PC-3 (cell line): ENCODE measurements around the gene CAB39L. TPM values are rescaled to one million over a fixed set of nuclear protein-coding genes. Genes with fewer than 3 reads are reported as not detected.

Source experiments
- ATAC-seq: fragments of 200-7000 bp; cut with Tn5 transposase; 2 replicates; pipeline ENCODE4 v1.9.1; 2020; ENCODE audit warnings: mild to moderate bottlenecking, moderate library complexity
- BruUV-seq: library from RNA; stranded (reverse); fragments of 400-500 nt; replicated peaks from 2 replicates; lab custom pipeline; 2021; lab: Mats Ljungman, UMichigan
- CTCF ChIA-PET: fragments of 300-600 bp; sonication (Branson Sonifier 250); formaldehyde crosslinking; loops from one replicate; lab custom pipeline; 2022; ENCODE audit warnings: antibody characterized with exemption; lab: Charles Lee
- POLR2A ChIA-PET: fragments of 300-600 bp; sonication (Branson Sonifier 250); formaldehyde crosslinking; loops from one replicate; lab custom pipeline; 2022; ENCODE audit warnings: antibody characterized with exemption; ENCODE audit not compliant: unreplicated experiment; lab: Charles Lee
- DNase-seq: peaks from one replicate; pipeline ENCODE4 v3.0.0-alpha.2; 2015
- H2AFZ ChIP-seq: fragments of 300-600 bp; sonication (generic); 2 replicates; pipeline ENCODE4 v1.6.0; 2016; ENCODE audit warnings: antibody characterized with exemption, low read length
- H3F3A ChIP-seq: fragments of 300-600 bp; sonication (generic); one replicate; pipeline ENCODE4 v1.6.0; 2017; ENCODE audit warnings: antibody characterized with exemption, low read length, control low read depth, mild to moderate bottlenecking; ENCODE audit not compliant: unreplicated experiment
- H3K27ac ChIP-seq: fragments of 300-600 bp; sonication (generic); 2 replicates; pipeline ENCODE4 v1.5.1; 2016; ENCODE audit warnings: mild to moderate bottlenecking, low read length
- H3K27me3 ChIP-seq: fragments of 300-600 bp; sonication (generic); 2 replicates; pipeline ENCODE4 v1.6.1; 2016; ENCODE audit warnings: low read length, mixed read lengths
- H3K36me3 ChIP-seq: fragments of 300-600 bp; sonication (generic); 2 replicates; pipeline ENCODE4 v1.6.1; 2016; ENCODE audit warnings: low read depth, mixed run types, low read length, mixed read lengths
- H3K4me1 ChIP-seq: fragments of 300-600 bp; sonication (generic); 2 replicates; pipeline ENCODE4 v1.5.1; 2016; ENCODE audit warnings: low read length; ENCODE audit not compliant: insufficient read depth
- H3K4me2 ChIP-seq: fragments of 300-600 bp; sonication (generic); 2 replicates; pipeline ENCODE4 v1.6.0; 2016; ENCODE audit warnings: low read length
- H3K4me3 ChIP-seq: fragments of 300-600 bp; sonication (generic); 2 replicates; pipeline ENCODE4 v1.5.1; 2016; ENCODE audit warnings: mild to moderate bottlenecking, low read length, mixed read lengths
- H3K79me2 ChIP-seq: fragments of 300-600 bp; sonication (generic); 2 replicates; pipeline ENCODE4 v1.6.1; 2017; ENCODE audit warnings: low read length, mixed read lengths
- H3K9ac ChIP-seq: fragments of 300-600 bp; sonication (generic); 2 replicates; pipeline ENCODE4 v1.6.0; 2016; ENCODE audit warnings: mild to moderate bottlenecking, low read length
- H3K9me2 ChIP-seq: fragments of 300-600 bp; sonication (generic); replicated peaks from 2 replicates; pipeline ENCODE4 v1.6.1; 2016; ENCODE audit warnings: mixed run types, low read length, mixed read lengths
- H3K9me3 ChIP-seq: fragments of 300-600 bp; sonication (generic); 2 replicates; pipeline ENCODE4 v1.6.1; 2016; ENCODE audit warnings: low read length, mixed read lengths
- H4K20me1 ChIP-seq: fragments of 300-600 bp; sonication (generic); 2 replicates; pipeline ENCODE4 v1.6.1; 2016; ENCODE audit warnings: low read length, mixed read lengths
- CTCF ChIP-seq: fragments of 300-600 bp; sonication (generic); conservative IDR thresholded peaks from 2 replicates; pipeline ENCODE4 v1.5.1; 2017; ENCODE audit warnings: antibody characterized with exemption, low read depth, mild to moderate bottlenecking, low read length
- EZH2 ChIP-seq: fragments of 300-600 bp; sonication (generic); IDR thresholded peaks from one replicate; pipeline ENCODE4 v1.6.1; 2017; ENCODE audit warnings: antibody characterized with exemption, mild to moderate bottlenecking, low read length; ENCODE audit not compliant: unreplicated experiment
- EZH2phosphoT487 ChIP-seq: fragments of 300-600 bp; sonication (generic); IDR thresholded peaks from 2 replicates; pipeline ENCODE4 v1.6.1; 2018; ENCODE audit warnings: mild to moderate bottlenecking, antibody characterized with exemption, low read length, borderline replicate concordance
- intact Hi-C: fragments of 100-400 bp; cut with micrococcal nuclease; formaldehyde crosslinking; loops from 2 replicates; pipeline ENCODE4 v1.9.0; 2023
- total RNA-seq: library from RNA; depleted of rRNA; stranded (reverse); fragments of >200 nt; gene quantifications from 2 replicates; pipeline ENCODE4 v1.2.3, GENCODE V29; 2014

The CAB39L gene
- total RNA-seq, 1 experiment from 2014 or later, result 1.8 TPM

GRCh38 chr13:49315756-49316482 is 127.9 kb downstream of the CAB39L start:
- POLR2A ChIA-PET, result no interaction called here

GRCh38 chr13:49315036-49315565 is 128.8 kb downstream of the CAB39L start:
- BruUV-seq, result no TSS peak
- no peak for DNase-seq
- Histone ChIP-seq H3K9ac (no peak overlapping the region), H4K20me1 (no peaks in the 10 kb centered on the region), H3K27me3 (no peaks in the 10 kb centered on the region), H3K9me3 (no peaks in the 10 kb centered on the region), H3K27ac (no peak overlapping the region), H3K4me3 (no peak overlapping the region), H3K36me3 (no peaks in the 10 kb centered on the region), H3K4me1 (peaks cover 17% of the 10 kb centered on the region), H3K9me2 (no peaks in the 10 kb centered on the region), H3K4me2 (no peak overlapping the region), H3K79me2 (no peaks in the 10 kb centered on the region), H2AFZ (no peak overlapping the region), H3F3A (no peaks in the 10 kb centered on the region)
- no peak for ATAC-seq
- CTCF ChIA-PET, result no interaction called here
- TF ChIP-seq EZH2phosphoT487 (no peak), CTCF (no peak), EZH2 (no peak)
- intact Hi-C loops, result no loop called here
- POLR2A ChIA-PET, result no interaction called here

More at GRCh38 chr13:49315756-49316482, 127.9 kb downstream of the CAB39L start:
- CTCF ChIA-PET, result no interaction called here
- Histone ChIP-seq H3K4me3 (no peak overlapping the region), H3K9me3 (no peaks in the 10 kb centered on the region), H4K20me1 (no peaks in the 10 kb centered on the region), H3K27me3 (no peaks in the 10 kb centered on the region), H3K9ac (no peak overlapping the region), H3K79me2 (no peaks in the 10 kb centered on the region), H3K4me2 (no peak overlapping the region), H3K9me2 (no peaks in the 10 kb centered on the region), H3K4me1 (peaks cover 17% of the 10 kb centered on the region), H3K27ac (no peak overlapping the region), H3F3A (no peaks in the 10 kb centered on the region), H2AFZ (no peak overlapping the region), H3K36me3 (no peaks in the 10 kb centered on the region)
- ATAC-seq (no peak), DNase-seq (no peak)
- no TSS peak for BruUV-seq
- intact Hi-C loops, result no loop called here
- no peak for TF ChIP-seq EZH2
- no peak for TF ChIP-seq EZH2phosphoT487
- TF ChIP-seq CTCF, result no peak
